Nephron (organoid): ENCODE measurements around the gene BAIAP3.

Source experiments
- H3K27ac Mint-ChIP-seq, 3 experiments: 2 replicates each; pipeline ENCODE4 v1.8.0; 2020; ENCODE audit warnings: mixed read lengths in 3 of 3, mild to moderate bottlenecking in 2 of 3, moderate library complexity in 1 of 3
- H3K27me3 Mint-ChIP-seq: 2 replicates; pipeline ENCODE4 v1.8.0; 2021; ENCODE audit warnings: low read depth, mild to moderate bottlenecking, moderate library complexity, mixed read lengths
- H3K36me3 Mint-ChIP-seq: 2 replicates; pipeline ENCODE4 v1.8.0; 2020; ENCODE audit warnings: low read depth, mixed read lengths
- H3K4me1 Mint-ChIP-seq: 2 replicates; pipeline ENCODE4 v1.8.0; 2020; ENCODE audit warnings: mixed read lengths
- H3K4me3 Mint-ChIP-seq, 3 experiments: 2 replicates each; pipeline ENCODE4 v1.8.0; 2020; ENCODE audit warnings: mild to moderate bottlenecking in 3 of 3, mixed read lengths in 3 of 3, moderate library complexity in 2 of 3
- H3K9me3 Mint-ChIP-seq: 2 replicates; pipeline ENCODE4 v1.8.0; 2020; ENCODE audit warnings: mixed read lengths
- TF ChIP-seq, protein P1 (sequence below), 3 experiments: fragments of 200-600 bp; sonication (generic); IDR thresholded peaks; one replicate each; pipeline ENCODE4 v1.5.0; 2021; ENCODE audit warnings: antibody characterized with exemption in 3 of 3; ENCODE audit not compliant: unreplicated experiment in 3 of 3

The BAIAP3 gene

DNA sequence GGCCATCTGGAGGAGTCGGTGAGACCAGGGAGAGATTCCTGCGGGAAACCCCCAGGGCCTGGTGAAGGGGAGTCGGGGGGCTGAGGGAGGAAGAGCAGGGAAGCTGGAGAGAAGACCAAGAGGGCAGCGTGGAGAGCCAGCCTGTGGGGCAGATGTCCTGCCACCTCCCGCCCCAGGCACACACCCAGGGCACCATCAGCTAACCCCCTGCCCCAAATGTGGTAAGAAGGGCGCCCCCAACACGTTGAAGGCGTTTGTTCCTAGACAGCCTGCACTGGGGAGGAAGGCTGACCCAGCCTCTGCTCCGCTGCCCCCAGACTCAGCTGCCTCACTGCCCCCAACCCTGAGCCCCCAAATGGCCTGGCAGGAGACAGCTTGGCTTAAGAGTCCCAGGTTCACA lies 1.3 kb downstream of the BAIAP3 start:
- H3K27ac Mint-ChIP-seq, result no peak overlapping the region
- peak overlapping the region in 1 of 3 experiments; percentile 19 for H3K4me3 Mint-ChIP-seq
- peaks cover 67% of the 10 kb centered on the region for H3K27me3 Mint-ChIP-seq
- H3K9me3 Mint-ChIP-seq, result no peaks in the 10 kb centered on the region
- no peaks in the 10 kb centered on the region for H3K36me3 Mint-ChIP-seq
- H3K4me1 Mint-ChIP-seq, result no peaks in the 10 kb centered on the region
- TF ChIP-seq, protein P1, sequence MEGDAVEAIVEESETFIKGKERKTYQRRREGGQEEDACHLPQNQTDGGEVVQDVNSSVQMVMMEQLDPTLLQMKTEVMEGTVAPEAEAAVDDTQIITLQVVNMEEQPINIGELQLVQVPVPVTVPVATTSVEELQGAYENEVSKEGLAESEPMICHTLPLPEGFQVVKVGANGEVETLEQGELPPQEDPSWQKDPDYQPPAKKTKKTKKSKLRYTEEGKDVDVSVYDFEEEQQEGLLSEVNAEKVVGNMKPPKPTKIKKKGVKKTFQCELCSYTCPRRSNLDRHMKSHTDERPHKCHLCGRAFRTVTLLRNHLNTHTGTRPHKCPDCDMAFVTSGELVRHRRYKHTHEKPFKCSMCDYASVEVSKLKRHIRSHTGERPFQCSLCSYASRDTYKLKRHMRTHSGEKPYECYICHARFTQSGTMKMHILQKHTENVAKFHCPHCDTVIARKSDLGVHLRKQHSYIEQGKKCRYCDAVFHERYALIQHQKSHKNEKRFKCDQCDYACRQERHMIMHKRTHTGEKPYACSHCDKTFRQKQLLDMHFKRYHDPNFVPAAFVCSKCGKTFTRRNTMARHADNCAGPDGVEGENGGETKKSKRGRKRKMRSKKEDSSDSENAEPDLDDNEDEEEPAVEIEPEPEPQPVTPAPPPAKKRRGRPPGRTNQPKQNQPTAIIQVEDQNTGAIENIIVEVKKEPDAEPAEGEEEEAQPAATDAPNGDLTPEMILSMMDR (IDR thresholded peaks at IDR 0.05; ENCODE audit: unreplicated experiment in 3 of 3), result no peak

DNA sequence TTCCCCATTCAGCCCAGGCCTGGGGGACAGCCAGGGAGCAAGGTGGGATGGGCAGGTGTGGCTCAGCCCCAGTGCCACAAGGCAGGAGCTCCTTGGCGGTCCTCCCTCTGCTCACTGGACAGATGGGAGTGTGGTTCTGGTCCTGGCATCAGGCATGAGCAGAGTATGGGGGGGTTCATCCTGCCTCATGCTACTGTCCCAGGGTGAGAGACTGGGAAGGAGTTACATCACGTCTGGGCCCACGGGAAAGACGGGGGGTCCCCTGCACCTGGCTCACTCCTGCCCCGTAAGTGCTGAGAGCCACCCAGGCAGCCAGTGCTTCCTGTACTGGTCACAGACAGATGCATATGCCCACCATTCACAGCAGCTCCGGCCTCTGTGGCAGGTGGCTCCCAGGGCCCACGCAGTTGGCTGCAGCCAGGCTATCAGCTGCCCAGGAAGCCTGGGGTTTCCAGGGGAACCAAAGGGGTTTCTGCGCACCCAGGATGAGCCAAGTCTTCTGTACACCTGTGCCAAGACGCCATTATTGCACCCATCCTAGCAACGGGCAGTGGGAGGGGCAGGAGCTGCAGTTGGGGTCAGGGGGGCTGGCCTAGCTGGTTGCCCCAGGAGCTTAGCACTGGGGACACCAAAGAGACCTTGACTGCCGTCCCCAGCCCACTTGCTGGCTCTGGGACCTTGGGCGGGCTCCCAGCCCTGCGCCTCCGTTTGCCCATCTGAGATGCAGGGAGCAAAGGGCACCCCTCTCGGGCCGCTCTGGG lies 1.9 kb downstream of the BAIAP3 start:
- TF ChIP-seq, protein P1 (IDR thresholded peaks at IDR 0.05; ENCODE audit: unreplicated experiment in 3 of 3), result no peak
- no peaks in the 10 kb centered on the region for H3K9me3 Mint-ChIP-seq
- no peaks in the 10 kb centered on the region for H3K4me1 Mint-ChIP-seq
- no peak overlapping the region for H3K27ac Mint-ChIP-seq
- H3K27me3 Mint-ChIP-seq, result peaks cover 63% of the 10 kb centered on the region
- H3K36me3 Mint-ChIP-seq, result no peaks in the 10 kb centered on the region
- H3K4me3 Mint-ChIP-seq, result peak overlapping the region in 1 of 3 experiments; percentile 12

DNA sequence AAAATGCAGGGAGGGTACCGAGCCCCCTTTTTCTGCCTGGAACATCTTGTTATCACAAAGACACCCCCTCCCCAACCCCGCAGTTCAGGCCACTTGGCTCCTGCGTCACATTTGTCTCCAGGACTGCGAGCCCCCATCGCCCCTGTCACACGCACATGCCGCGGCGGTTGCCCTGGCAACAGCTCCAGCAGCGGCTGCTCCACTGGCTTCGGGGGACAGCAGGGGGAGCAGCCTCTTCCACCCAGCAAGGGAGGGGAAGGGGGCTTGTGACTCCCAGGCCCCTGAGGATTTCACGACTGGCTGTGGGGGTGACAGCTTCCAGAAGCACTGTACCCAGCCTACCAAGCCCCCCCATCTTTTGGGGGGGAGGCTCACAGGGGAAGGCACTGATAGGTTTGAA lies 2.6 kb downstream of the BAIAP3 start:
- TF ChIP-seq, protein P1 (IDR thresholded peaks at IDR 0.05; ENCODE audit: unreplicated experiment in 3 of 3), result no peak
- no peaks in the 10 kb centered on the region for H3K36me3 Mint-ChIP-seq
- no peak overlapping the region for H3K4me3 Mint-ChIP-seq
- H3K27ac Mint-ChIP-seq, result no peak overlapping the region
- no peaks in the 10 kb centered on the region for H3K9me3 Mint-ChIP-seq
- H3K4me1 Mint-ChIP-seq, result no peaks in the 10 kb centered on the region
- H3K27me3 Mint-ChIP-seq, result peaks cover 57% of the 10 kb centered on the region

DNA sequence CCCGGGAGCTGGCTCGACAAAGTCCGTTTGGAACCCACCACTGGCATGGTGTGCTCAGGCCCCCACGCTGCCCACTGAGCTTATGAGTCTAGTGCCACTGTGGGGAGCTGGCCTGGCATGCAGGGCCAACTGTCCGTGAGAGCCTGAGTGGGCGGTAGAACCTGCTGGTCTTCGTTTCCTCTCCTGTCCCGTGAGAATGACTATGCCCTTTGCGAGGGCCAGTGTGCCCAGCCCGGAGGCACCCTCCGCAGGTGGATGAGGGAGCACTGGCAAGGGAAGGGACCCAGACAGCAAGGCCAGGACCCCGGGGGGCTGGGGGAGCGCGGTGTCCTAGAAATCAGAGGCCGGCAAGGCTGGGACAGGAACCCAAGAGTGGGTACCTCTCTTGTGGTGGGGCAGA lies 3.2 kb downstream of the BAIAP3 start:
- H3K4me3 Mint-ChIP-seq, result no peak overlapping the region
- H3K27me3 Mint-ChIP-seq, result peaks cover 51% of the 10 kb centered on the region
- H3K27ac Mint-ChIP-seq, result no peak overlapping the region
- no peaks in the 10 kb centered on the region for H3K4me1 Mint-ChIP-seq
- no peaks in the 10 kb centered on the region for H3K36me3 Mint-ChIP-seq
- TF ChIP-seq, protein P1 (IDR thresholded peaks at IDR 0.05; ENCODE audit: unreplicated experiment in 3 of 3), result no peak
- H3K9me3 Mint-ChIP-seq, result no peaks in the 10 kb centered on the region

DNA sequence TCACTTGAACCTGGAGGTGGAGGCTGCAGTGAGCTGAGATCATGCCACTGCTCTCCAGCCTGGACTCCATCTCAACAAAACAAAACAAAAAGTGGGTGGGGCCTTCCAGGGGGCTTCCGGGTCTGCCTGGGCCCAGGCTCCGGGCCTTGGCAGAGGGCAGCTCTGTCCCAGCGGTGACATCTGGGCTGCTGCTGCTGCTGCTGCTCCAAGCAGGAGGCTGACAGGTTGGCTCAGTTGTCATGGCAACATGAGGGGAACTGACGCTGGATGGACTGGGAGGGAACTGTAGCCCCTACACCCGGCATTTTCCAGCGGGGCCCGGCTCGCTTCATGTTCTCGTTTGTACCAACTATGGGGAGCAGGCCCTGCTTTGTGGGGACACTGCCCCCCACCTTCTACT lies 4.0 kb downstream of the BAIAP3 start:
- Mint-ChIP-seq H3K9me3 (no peaks in the 10 kb centered on the region), H3K27me3 (peaks cover 42% of the 10 kb centered on the region)

More for the DNA sequence above, 4.0 kb downstream of the BAIAP3 start:
- H3K4me3 Mint-ChIP-seq, result no peak overlapping the region
- H3K4me1 Mint-ChIP-seq, result no peaks in the 10 kb centered on the region
- no peak overlapping the region for H3K27ac Mint-ChIP-seq
- TF ChIP-seq, protein P1 (IDR thresholded peaks at IDR 0.05; ENCODE audit: unreplicated experiment in 3 of 3), result no peak
- no peaks in the 10 kb centered on the region for H3K36me3 Mint-ChIP-seq
